Keratinocyte (primary cell): ENCODE measurements around the gene TRIM65. TPM values are rescaled to one million over a fixed set of nuclear protein-coding genes. Genes with fewer than 3 reads are reported as not detected.

Experiments used
- DNase-seq: peaks from one replicate; pipeline ENCODE4 v3.0.0-alpha.2; 2011; ENCODE audit warnings: low read depth, missing footprints, low spot score
- FAIRE-seq: peaks from 2 replicates; lab custom pipeline; 2011; peaks lifted over from hg19 to GRCh38; lab: Jason Lieb, UNC
- H2AFZ ChIP-seq: 2 replicates; pipeline ENCODE4 v1.6.0; 2012; ENCODE audit warnings: low read length, control low read depth, inconsistent platforms; ENCODE audit not compliant: control insufficient read depth
- H3K27ac ChIP-seq: 2 replicates; pipeline ENCODE4 v1.5.1; 2011; ENCODE audit warnings: low read length; ENCODE audit not compliant: control insufficient read depth, insufficient read depth
- H3K27me3 ChIP-seq: 3 replicates; pipeline ENCODE4 v1.6.0; 2011; ENCODE audit warnings: low read length; ENCODE audit not compliant: control insufficient read depth, insufficient read depth; ENCODE audit errors: extremely low read depth
- H3K36me3 ChIP-seq, 2 experiments: 2 replicates in 1 of 2; 3 replicates in 1 of 2; pipeline ENCODE4 v1.5.1; 2011; ENCODE audit warnings: low read length in 2 of 2, mild to moderate bottlenecking in 1 of 2; ENCODE audit not compliant: control insufficient read depth in 2 of 2, insufficient read depth in 2 of 2; ENCODE audit errors: extremely low read depth in 1 of 2
- H3K4me1 ChIP-seq: 3 replicates; pipeline ENCODE4 v1.5.1; 2011; ENCODE audit warnings: low read length; ENCODE audit not compliant: control insufficient read depth, insufficient read depth; ENCODE audit errors: extremely low read depth
- H3K4me2 ChIP-seq: 3 replicates; pipeline ENCODE4 v1.6.0; 2011; ENCODE audit warnings: low read depth, low read length; ENCODE audit not compliant: control insufficient read depth, insufficient read depth; ENCODE audit errors: extremely low read depth
- H3K4me3 ChIP-seq, 3 experiments: fragments of 200-600 bp in 1 of 3; sonication (generic) in 1 of 3; 2 replicates in 2 of 3; 3 replicates in 1 of 3; pipeline ENCODE4 v1.5.1; 2011 to 2016; ENCODE audit warnings: low read length in 3 of 3, mild to moderate bottlenecking in 3 of 3, control low read depth in 2 of 3, inconsistent platforms in 1 of 3, low read depth in 1 of 3, mixed read lengths in 1 of 3, mixed run types in 1 of 3, moderate library complexity in 1 of 3; ENCODE audit not compliant: control insufficient read depth in 2 of 3, insufficient read depth in 2 of 3; ENCODE audit errors: extremely low read depth in 1 of 3
- H3K79me2 ChIP-seq: 2 replicates; pipeline ENCODE4 v1.6.0; 2012; ENCODE audit warnings: low read length; ENCODE audit not compliant: control insufficient read depth, insufficient read depth
- H3K9ac ChIP-seq: 3 replicates; pipeline ENCODE4 v1.6.0; 2011; ENCODE audit warnings: low read length; ENCODE audit not compliant: control insufficient read depth, insufficient read depth; ENCODE audit errors: extremely low read depth
- H3K9me1 ChIP-seq: 3 replicates; pipeline ENCODE4 v1.6.0; 2011; ENCODE audit warnings: low read length; ENCODE audit not compliant: control insufficient read depth, insufficient read depth; ENCODE audit errors: extremely low read depth
- H3K9me3 ChIP-seq: 2 replicates; pipeline ENCODE4 v1.5.1; 2012; ENCODE audit warnings: low read depth, low read length; ENCODE audit not compliant: control insufficient read depth
- H4K20me1 ChIP-seq: 3 replicates; pipeline ENCODE4 v1.6.0; 2011; ENCODE audit warnings: low read length; ENCODE audit not compliant: control insufficient read depth, insufficient read depth; ENCODE audit errors: extremely low read depth
- CTCF ChIP-seq, 3 experiments: IDR thresholded peaks in 1 of 3; conservative IDR thresholded peaks in 1 of 3; optimal IDR thresholded peaks in 1 of 3; 2 replicates in 2 of 3; 3 replicates in 1 of 3; pipeline versions ENCODE3 to v1.5.1; 2011; ENCODE audit warnings: low read length in 3 of 3, mild to moderate bottlenecking in 3 of 3, moderate library complexity in 2 of 3, control low read depth in 1 of 3, inconsistent platforms in 1 of 3; ENCODE audit not compliant: insufficient read depth in 2 of 3; ENCODE audit errors: extremely low read depth in 1 of 3
- EZH2 ChIP-seq: IDR thresholded peaks from one replicate; pipeline ENCODE4 v1.6.1; 2012; ENCODE audit warnings: inconsistent platforms, mild to moderate bottlenecking, low read length, moderate library complexity
- dilution Hi-C: fragments of 300-500 bp; cut with MboI; formaldehyde crosslinking; loops from one replicate; pipeline ENCODE4 v1.7.0; 2020; ENCODE audit warnings: low sequenced_read_pairs; ENCODE audit not compliant: extremely low pct_ligation_motif_present
- polyA plus RNA-seq, 5 experiments: library from polyadenylated mRNA; depleted of rRNA in 3 of 5; stranded (reverse) in 3 of 5; stranded (forward) in 1 of 5; unstranded in 1 of 5; fragments of >200 nt; gene quantifications; 1 replicate in 1 of 5; 2 replicates in 3 of 5; 3 replicates in 1 of 5; pipeline versions ENCODE4 v1.2.1 to v1.2.3, GENCODE V29; 2011 to 2012; ENCODE audit warnings: missing spikeins in 2 of 5, low read depth in 1 of 5, low replicate concordance in 1 of 5

TRIM65 gene
- polyA plus RNA-seq, 1 donor (not counting 4 experiments of a cell fraction or from before 2014, with no cell fraction given): 7.8 TPM

- no peaks in the 10 kb centered on the region for H4K20me1 ChIP-seq
- FAIRE-seq (no peak), DNase-seq (no peak)
- no peaks in the 10 kb centered on the region for H3K9me3 ChIP-seq
- H2AFZ ChIP-seq: peak overlapping the region; percentile 96
- peaks cover 3 to 4% of the 10 kb centered on the region in 2 experiments for H3K36me3 ChIP-seq
- H3K4me2 ChIP-seq: peak overlapping the region; percentile 100
- H3K9me1 ChIP-seq: no peaks in the 10 kb centered on the region
- dilution Hi-C loops: no loop called here
- peak overlapping the region; percentile 77 to 95 (median 93) for H3K4me3 ChIP-seq
- H3K4me1 ChIP-seq: peaks cover 22% of the 10 kb centered on the region
- no peaks in the 10 kb centered on the region for H3K27me3 ChIP-seq
- peak overlapping the region; percentile 90 for H3K9ac ChIP-seq
- H3K27ac ChIP-seq: peak overlapping the region; percentile 88
- no peak for TF ChIP-seq EZH2
- peak in 1 of 3 experiments; percentile 22 for TF ChIP-seq CTCF (optimal IDR thresholded peaks at IDR 0.05 in 1 of 3, IDR thresholded peaks at IDR 0.05 in 1 of 3, conservative IDR thresholded peaks at IDR 0.05 in 1 of 3; ENCODE audit: extremely low read depth in 1 of 3, insufficient read depth in 2 of 3, low read length in 3 of 3)
- H3K79me2 ChIP-seq: peaks cover 15% of the 10 kb centered on the region
Observed at GRCh38 chr17:75856062-75856756, 40.5 kb downstream of the TRIM65 start.

GRCh38 chr17:75855310-75856061 lies 41.3 kb downstream of the TRIM65 start, which contains the start of gene WBP2:
Gene WBP2, minus strand, starts transcription at chr17:75855335. Its CDS starts 38 bp downstream, at chr17:75855297.
- H3K27me3 ChIP-seq: no peaks in the 10 kb centered on the region

More at GRCh38 chr17:75855310-75856061, 41.3 kb downstream of the TRIM65 start, which contains the start of gene WBP2:
- TF ChIP-seq CTCF (optimal IDR thresholded peaks at IDR 0.05 in 1 of 3, IDR thresholded peaks at IDR 0.05 in 1 of 3, conservative IDR thresholded peaks at IDR 0.05 in 1 of 3; ENCODE audit: extremely low read depth in 1 of 3, insufficient read depth in 2 of 3, low read length in 3 of 3): peak in 1 of 3 experiments; percentile 53
- TF ChIP-seq EZH2: no peak
- Histone ChIP-seq H2AFZ (peak within 1 kb of the TSS; percentile 96), H3K4me2 (peak within 1 kb of the TSS; percentile 100), H3K9me3 (no peaks in the 10 kb centered on the region), H3K79me2 (peaks cover 15% of the 10 kb centered on the region), H3K9me1 (no peaks in the 10 kb centered on the region), H3K36me3 (peaks cover 9% of the 10 kb centered on the region in 2 experiments), H3K27ac (peak within 1 kb of the TSS; percentile 88), H3K4me1 (peaks cover 22% of the 10 kb centered on the region), H3K4me3 (peak within 1 kb of the TSS; percentile 77 to 95 (median 93)), H3K9ac (peak within 1 kb of the TSS; percentile 90), H4K20me1 (no peaks in the 10 kb centered on the region)
- dilution Hi-C loops: no loop called here
- FAIRE-seq: peak; percentile 86
- DNase-seq: peak; percentile 100
